Hepatocyte (in vitro differentiated cells): ENCODE measurements around the gene SOS1. TPM values are rescaled to one million over a fixed set of nuclear protein-coding genes. Genes with fewer than 3 reads are reported as not detected.

Experiments
- DNase-seq: peaks from one replicate; pipeline ENCODE4 v3.0.0-alpha.2; 2016; ENCODE audit warnings: low spot score
- H2AFZ ChIP-seq: fragments of 200-600 bp; sonication (generic); 2 replicates; pipeline ENCODE4 v1.6.0; 2016; ENCODE audit warnings: antibody characterized with exemption, mild to moderate bottlenecking
- H3K27ac ChIP-seq: fragments of 200-600 bp; sonication (generic); 2 replicates; pipeline ENCODE4 v1.5.1; 2016; ENCODE audit warnings: mild to moderate bottlenecking
- H3K27me3 ChIP-seq: fragments of 200-600 bp; sonication (generic); 2 replicates; pipeline ENCODE4 v1.6.1; 2016
- H3K36me3 ChIP-seq: fragments of 200-600 bp; sonication (generic); replicated peaks from 2 replicates; pipeline ENCODE4 v1.5.1; 2016; ENCODE audit warnings: low read depth; ENCODE audit not compliant: insufficient read depth
- H3K4me1 ChIP-seq: fragments of 200-600 bp; sonication (generic); 2 replicates; pipeline ENCODE4 v1.5.1; 2016; ENCODE audit warnings: mild to moderate bottlenecking, moderate library complexity; ENCODE audit not compliant: insufficient read depth
- H3K4me2 ChIP-seq: fragments of 200-600 bp; sonication (generic); 2 replicates; pipeline ENCODE4 v1.6.0; 2016
- H3K4me3 ChIP-seq: fragments of 200-600 bp; sonication (generic); 2 replicates; pipeline ENCODE4 v1.5.1; 2016; ENCODE audit warnings: mild to moderate bottlenecking
- H3K79me2 ChIP-seq: fragments of 200-600 bp; sonication (generic); 2 replicates; pipeline ENCODE4 v1.6.0; 2017; ENCODE audit warnings: mild to moderate bottlenecking
- H3K9me2 ChIP-seq: fragments of 200-600 bp; sonication (generic); replicated peaks from 2 replicates; pipeline ENCODE4 v1.6.0; 2017; ENCODE audit warnings: mild to moderate bottlenecking; ENCODE audit not compliant: insufficient read depth
- H3K9me3 ChIP-seq: fragments of 200-600 bp; sonication (generic); 2 replicates; pipeline ENCODE4 v1.5.1; 2016; ENCODE audit warnings: low read depth, mild to moderate bottlenecking
- H4K20me1 ChIP-seq: fragments of 200-600 bp; sonication (generic); 2 replicates; pipeline ENCODE4 v1.6.0; 2016; ENCODE audit warnings: mild to moderate bottlenecking; ENCODE audit not compliant: insufficient read depth, poor library complexity, severe bottlenecking
- EZH2 ChIP-seq: fragments of 200-600 bp; sonication (generic); IDR thresholded peaks from 2 replicates; pipeline ENCODE4 v1.6.1; 2016; ENCODE audit warnings: antibody characterized with exemption, mild to moderate bottlenecking, borderline replicate concordance
- EZH2phosphoT487 ChIP-seq: fragments of 200-600 bp; sonication (generic); IDR thresholded peaks from one replicate; pipeline ENCODE4 v1.6.1; 2018; ENCODE audit warnings: antibody characterized with exemption, mild to moderate bottlenecking, low read depth, moderate library complexity; ENCODE audit not compliant: unreplicated experiment, severe bottlenecking
- WGBS: methylation state at CpG from one replicate; pipeline ENCODE4 v1.1.6; 2016; ENCODE audit warnings: low lambda C conversion rate; ENCODE audit errors: missing lambda C conversion rate; 5-methylcytosine and 5-hydroxymethylcytosine counted together
- polyA plus RNA-seq: library from polyadenylated mRNA; unstranded; fragments of >200 nt; fragmentation: Nextera tagmentation; extraction: Ambion mirVana; gene quantifications from 2 replicates; pipeline ENCODE4 v1.2.1, GENCODE V29; 2016
- total RNA-seq: library from RNA; depleted of rRNA; stranded (reverse); fragments of >200 nt; gene quantifications from 2 replicates; pipeline ENCODE4 v1.2.3, GENCODE V29; 2014
- TF ChIP-seq, protein P1 (sequence below): fragments of 200-600 bp; sonication (generic); IDR thresholded peaks from 2 replicates; pipeline ENCODE4 v1.5.1; 2016; ENCODE audit warnings: antibody characterized with exemption, mild to moderate bottlenecking; ENCODE audit not compliant: poor library complexity

The SOS1 gene
- total and polyA plus RNA-seq, 2 experiments from 2014 or later: 11.9 to 48.4 TPM

DNA sequence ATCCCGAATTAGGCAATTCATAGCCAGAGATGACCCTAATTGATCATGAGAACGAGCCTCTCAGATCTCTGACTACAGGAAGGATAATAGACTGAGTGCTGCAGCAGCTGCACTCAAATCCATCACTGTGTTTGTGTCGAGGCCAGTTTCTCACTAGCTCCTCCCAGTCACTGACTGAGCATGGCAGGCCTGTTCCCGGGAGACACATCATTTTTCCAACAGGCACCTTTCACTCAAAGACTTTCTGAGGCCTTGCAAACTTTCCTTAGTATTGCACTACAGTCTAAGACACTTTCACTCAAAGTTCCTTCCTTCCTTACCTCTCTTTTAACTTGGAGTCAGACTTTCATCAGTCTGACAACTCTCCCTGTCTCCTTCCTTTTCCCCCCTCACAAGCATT lies 13.7 kb downstream of the SOS1 start:
- Histone ChIP-seq H2AFZ (no peak overlapping the region), H3K4me1 (peaks cover 5% of the 10 kb centered on the region), H3K4me3 (no peak overlapping the region), H4K20me1 (peaks cover 93% of the 10 kb centered on the region), H3K79me2 (peaks cover 98% of the 10 kb centered on the region), H3K4me2 (peak overlapping the region; percentile 15), H3K36me3 (no peaks in the 10 kb centered on the region), H3K9me2 (no peaks in the 10 kb centered on the region), H3K9me3 (no peaks in the 10 kb centered on the region), H3K27me3 (no peaks in the 10 kb centered on the region), H3K27ac (no peak overlapping the region)
- 35% methylated on average over 4 of the region's 4 CpGs for WGBS
- peak; percentile 11 for DNase-seq
- TF ChIP-seq EZH2phosphoT487 (no peak), EZH2 (no peak)
- TF ChIP-seq, protein P1, sequence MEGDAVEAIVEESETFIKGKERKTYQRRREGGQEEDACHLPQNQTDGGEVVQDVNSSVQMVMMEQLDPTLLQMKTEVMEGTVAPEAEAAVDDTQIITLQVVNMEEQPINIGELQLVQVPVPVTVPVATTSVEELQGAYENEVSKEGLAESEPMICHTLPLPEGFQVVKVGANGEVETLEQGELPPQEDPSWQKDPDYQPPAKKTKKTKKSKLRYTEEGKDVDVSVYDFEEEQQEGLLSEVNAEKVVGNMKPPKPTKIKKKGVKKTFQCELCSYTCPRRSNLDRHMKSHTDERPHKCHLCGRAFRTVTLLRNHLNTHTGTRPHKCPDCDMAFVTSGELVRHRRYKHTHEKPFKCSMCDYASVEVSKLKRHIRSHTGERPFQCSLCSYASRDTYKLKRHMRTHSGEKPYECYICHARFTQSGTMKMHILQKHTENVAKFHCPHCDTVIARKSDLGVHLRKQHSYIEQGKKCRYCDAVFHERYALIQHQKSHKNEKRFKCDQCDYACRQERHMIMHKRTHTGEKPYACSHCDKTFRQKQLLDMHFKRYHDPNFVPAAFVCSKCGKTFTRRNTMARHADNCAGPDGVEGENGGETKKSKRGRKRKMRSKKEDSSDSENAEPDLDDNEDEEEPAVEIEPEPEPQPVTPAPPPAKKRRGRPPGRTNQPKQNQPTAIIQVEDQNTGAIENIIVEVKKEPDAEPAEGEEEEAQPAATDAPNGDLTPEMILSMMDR: no peak

DNA sequence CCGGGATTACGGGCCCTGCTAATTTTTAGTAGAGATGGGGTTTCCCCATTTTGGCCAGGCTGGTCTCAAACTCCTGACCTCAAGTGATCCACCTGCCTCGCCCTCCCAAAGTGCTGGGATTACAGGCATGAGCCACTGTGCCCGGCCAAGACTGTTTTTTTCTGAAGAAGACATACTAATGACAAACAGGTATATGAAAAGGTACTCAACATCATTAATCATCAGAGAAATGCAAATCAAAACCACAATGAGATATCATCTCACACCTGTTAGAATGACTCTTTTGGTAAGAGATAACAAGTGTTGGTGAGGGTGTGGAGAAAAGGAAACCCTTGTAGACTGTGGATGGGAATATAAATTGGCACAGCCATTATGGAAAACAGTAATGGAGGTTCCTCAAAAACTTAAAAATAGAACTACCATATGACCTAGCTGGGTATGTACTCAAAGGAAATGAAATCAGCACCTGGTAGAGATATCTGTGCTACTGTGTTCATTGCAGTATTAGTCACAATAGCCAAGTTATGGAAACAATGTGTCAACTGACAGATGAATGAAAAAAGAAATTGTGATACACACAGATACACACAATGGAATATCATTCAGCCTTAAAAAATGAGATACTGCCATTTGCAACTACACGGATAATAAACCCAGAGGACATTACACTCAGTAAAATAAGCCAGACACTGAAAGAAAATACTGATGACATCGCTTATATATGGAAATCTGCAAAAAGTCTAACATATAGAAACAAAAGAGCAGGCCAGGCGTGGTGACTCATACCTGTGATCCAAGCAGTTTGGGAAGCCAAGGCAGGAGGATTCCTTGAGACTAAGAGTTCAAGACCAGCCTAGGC lies 20.8 kb downstream of the SOS1 start:
- Histone ChIP-seq H4K20me1 (peaks cover 96% of the 10 kb centered on the region), H3K27ac (no peak overlapping the region), H3K79me2 (peaks cover 100% of the 10 kb centered on the region), H3K9me2 (no peaks in the 10 kb centered on the region), H3K27me3 (no peaks in the 10 kb centered on the region), H3K4me1 (peaks cover 9% of the 10 kb centered on the region), H3K4me3 (no peak overlapping the region), H3K36me3 (no peaks in the 10 kb centered on the region), H3K4me2 (no peak overlapping the region), H2AFZ (no peak overlapping the region), H3K9me3 (no peaks in the 10 kb centered on the region)
- WGBS: 94% methylated on average over 7 of the region's 7 CpGs
- TF ChIP-seq EZH2 (no peak), EZH2phosphoT487 (no peak)
- TF ChIP-seq, protein P1: no peak
- no peak for DNase-seq

DNA sequence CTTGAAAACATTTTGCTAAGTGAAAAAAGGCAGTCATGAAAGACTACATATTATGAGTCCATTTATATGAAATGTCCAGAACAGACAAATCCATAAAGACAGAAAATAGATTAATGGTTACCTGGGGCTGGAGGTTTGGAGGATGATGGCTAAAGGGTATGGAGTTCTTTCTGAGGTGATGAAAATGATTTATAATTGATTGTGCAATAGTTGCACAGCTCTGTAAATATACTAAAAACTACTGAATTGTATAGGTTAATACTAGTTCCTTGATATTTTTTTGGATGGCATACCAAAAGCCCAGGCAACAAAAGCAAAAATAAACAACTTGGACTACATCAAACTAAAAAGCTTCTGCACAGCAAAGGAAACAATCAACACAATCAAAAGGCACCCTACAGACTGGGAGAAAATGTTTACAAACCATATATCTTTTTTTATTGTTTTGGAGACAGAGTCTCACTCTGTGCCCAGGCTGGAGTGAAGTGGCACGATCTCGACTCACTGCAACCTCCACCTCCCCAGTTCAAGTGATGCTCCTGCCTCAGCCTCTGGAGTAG lies 21.5 kb downstream of the SOS1 start:
- no peak overlapping the region for H2AFZ ChIP-seq
- no peaks in the 10 kb centered on the region for H3K27me3 ChIP-seq
- WGBS: 83% methylated on average over 2 of the region's 2 CpGs
- peaks cover 12% of the 10 kb centered on the region for H3K4me1 ChIP-seq
- H3K4me2 ChIP-seq: no peak overlapping the region
- DNase-seq: no peak
- H4K20me1 ChIP-seq: peaks cover 97% of the 10 kb centered on the region
- TF ChIP-seq EZH2 (no peak), EZH2phosphoT487 (no peak)
- TF ChIP-seq, protein P1: no peak
- H3K79me2 ChIP-seq: peaks cover 100% of the 10 kb centered on the region
- H3K9me2 ChIP-seq: no peaks in the 10 kb centered on the region
- H3K27ac ChIP-seq: no peak overlapping the region
- H3K36me3 ChIP-seq: no peaks in the 10 kb centered on the region
- no peak overlapping the region for H3K4me3 ChIP-seq
- no peaks in the 10 kb centered on the region for H3K9me3 ChIP-seq
